ENCODE data around the gene ANKS1A. TPM values are rescaled to one million over a fixed set of nuclear protein-coding genes. Genes with fewer than 3 reads are reported as not detected.

The ANKS1A gene
- total RNA-seq, 1 experiment from 2014 or later: 14.4 TPM

DNA sequence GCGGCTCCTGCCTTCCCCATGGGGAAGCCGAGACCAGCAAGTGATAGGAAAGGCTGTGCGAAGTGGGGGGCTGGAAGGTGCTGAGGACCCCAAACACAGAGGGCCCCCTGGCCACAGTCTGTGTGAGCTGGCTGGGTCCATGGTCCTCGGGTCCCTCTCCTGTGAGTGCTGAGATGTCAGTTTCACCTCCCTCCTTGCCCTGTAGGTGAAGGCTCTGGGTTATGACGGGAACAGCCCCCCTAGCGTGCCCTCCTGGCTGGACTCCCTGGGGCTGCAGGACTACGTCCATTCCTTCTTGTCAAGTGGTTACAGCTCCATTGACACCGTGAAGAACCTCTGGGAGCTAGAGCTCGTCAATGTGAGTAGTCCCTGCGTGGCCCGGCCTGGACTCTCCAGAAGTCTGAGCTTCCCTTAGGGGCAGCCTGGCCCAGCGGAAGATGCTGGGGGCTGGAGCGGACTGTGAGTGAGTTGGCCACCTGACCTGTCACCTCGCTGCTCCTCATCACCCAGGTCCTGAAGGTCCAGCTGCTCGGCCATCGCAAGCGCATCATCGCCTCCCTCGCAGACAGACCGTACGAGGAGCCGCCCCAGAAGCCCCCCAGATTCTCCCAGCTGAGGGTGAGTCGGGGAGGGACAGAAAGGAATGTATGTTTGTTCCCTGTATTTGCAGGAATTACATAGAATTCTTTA, 190.4 kb downstream of the ANKS1A start:
- BruUV-seq (replicated peaks): no TSS peak
- no peaks in the 10 kb centered on the region for H3K27me3 ChIP-seq (ENCODE audit: control insufficient read depth, insufficient read depth, low read length)
- H3K4me3 ChIP-seq (ENCODE audit: low read depth in 2 of 2, low read length in 2 of 2): no peak overlapping the region
- POLR2A ChIA-PET: no interaction called here
- in situ Hi-C loops (cut with HindIII; ENCODE audit: low pct_unique_long_range_greater_than_20kb, low sequenced_read_pairs): no loop called here
- CTCF ChIA-PET: no interaction called here
- H3K27ac ChIP-seq (ENCODE audit: low read length): no peak overlapping the region
- ATAC-seq: no peak
- H3K4me1 ChIP-seq (ENCODE audit: control insufficient read depth, insufficient read depth, low read length): no peaks in the 10 kb centered on the region
- intact Hi-C loops (cut with micrococcal nuclease; ENCODE audit: unreplicated experiment): no loop called here
- no peak for DNase-seq (ENCODE audit: low read depth, low spot score)
- H3K9me3 ChIP-seq (ENCODE audit: control insufficient read depth, insufficient read depth, low read depth, low read length): no peaks in the 10 kb centered on the region
- TF ChIP-seq, protein P1, sequence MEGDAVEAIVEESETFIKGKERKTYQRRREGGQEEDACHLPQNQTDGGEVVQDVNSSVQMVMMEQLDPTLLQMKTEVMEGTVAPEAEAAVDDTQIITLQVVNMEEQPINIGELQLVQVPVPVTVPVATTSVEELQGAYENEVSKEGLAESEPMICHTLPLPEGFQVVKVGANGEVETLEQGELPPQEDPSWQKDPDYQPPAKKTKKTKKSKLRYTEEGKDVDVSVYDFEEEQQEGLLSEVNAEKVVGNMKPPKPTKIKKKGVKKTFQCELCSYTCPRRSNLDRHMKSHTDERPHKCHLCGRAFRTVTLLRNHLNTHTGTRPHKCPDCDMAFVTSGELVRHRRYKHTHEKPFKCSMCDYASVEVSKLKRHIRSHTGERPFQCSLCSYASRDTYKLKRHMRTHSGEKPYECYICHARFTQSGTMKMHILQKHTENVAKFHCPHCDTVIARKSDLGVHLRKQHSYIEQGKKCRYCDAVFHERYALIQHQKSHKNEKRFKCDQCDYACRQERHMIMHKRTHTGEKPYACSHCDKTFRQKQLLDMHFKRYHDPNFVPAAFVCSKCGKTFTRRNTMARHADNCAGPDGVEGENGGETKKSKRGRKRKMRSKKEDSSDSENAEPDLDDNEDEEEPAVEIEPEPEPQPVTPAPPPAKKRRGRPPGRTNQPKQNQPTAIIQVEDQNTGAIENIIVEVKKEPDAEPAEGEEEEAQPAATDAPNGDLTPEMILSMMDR (IDR thresholded peaks at IDR 0.05): no peak
- TF ChIP-seq TCF7L2 (IDR thresholded peaks at IDR 0.05; ENCODE audit: low read depth, low read length) (no peak), SIN3A (IDR thresholded peaks at IDR 0.05; ENCODE audit: borderline replicate concordance, insufficient read depth, low read depth, low read length) (no peak), REST (IDR thresholded peaks at IDR 0.05; ENCODE audit: insufficient read depth in 1 of 2, low read depth in 2 of 2, low read length in 1 of 2) (no peak), POLR2AphosphoS5 (IDR thresholded peaks at IDR 0.05; ENCODE audit: low read depth, low read length) (no peak)
- no peaks in the 10 kb centered on the region for H3K36me3 ChIP-seq (ENCODE audit: control insufficient read depth, insufficient read depth, low read length)

DNA sequence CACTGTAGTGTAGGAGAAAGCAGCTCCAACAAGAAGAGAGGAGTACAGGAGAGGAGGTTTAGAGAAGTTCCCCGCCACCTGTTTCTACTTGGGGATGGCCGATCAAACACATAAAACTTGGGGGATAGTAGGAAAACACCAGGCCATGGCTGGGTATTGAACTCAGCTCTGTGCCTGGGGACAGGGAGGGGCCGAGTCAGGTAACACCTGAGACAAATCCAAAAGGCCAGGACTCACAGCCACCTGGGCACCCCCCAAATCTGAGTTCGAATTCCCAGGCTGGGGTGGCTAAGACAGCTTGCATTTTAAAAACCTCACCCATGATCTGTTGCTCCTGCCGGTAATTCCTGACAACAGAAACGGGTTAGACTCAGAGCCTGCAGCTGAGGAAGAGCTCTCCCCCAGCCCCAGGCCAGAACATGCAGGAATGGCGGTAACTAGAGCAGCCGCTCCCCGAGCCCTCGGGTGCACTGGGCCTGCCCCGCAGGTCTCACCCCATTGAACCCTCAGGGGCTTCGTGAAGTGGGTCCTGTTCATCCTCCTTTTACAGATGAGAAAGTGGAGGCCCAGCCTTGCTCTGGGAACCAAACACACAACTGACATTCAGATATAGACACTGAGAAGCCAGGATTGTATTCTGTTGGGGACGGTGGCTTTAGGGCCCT, 191.1 kb downstream of the ANKS1A start:
- CTCF ChIA-PET: no interaction called here
- Histone ChIP-seq H3K36me3 (ENCODE audit: control insufficient read depth, insufficient read depth, low read length) (no peaks in the 10 kb centered on the region), H3K9me3 (ENCODE audit: control insufficient read depth, insufficient read depth, low read depth, low read length) (no peaks in the 10 kb centered on the region), H3K4me3 (ENCODE audit: low read depth in 2 of 2, low read length in 2 of 2) (no peak overlapping the region), H3K27me3 (ENCODE audit: control insufficient read depth, insufficient read depth, low read length) (no peaks in the 10 kb centered on the region), H3K27ac (ENCODE audit: low read length) (no peak overlapping the region), H3K4me1 (ENCODE audit: control insufficient read depth, insufficient read depth, low read length) (no peaks in the 10 kb centered on the region)
- TF ChIP-seq TCF7L2 (IDR thresholded peaks at IDR 0.05; ENCODE audit: low read depth, low read length): no peak
- TF ChIP-seq REST (IDR thresholded peaks at IDR 0.05; ENCODE audit: insufficient read depth in 1 of 2, low read depth in 2 of 2, low read length in 1 of 2): no peak
- TF ChIP-seq POLR2AphosphoS5 (IDR thresholded peaks at IDR 0.05; ENCODE audit: low read depth, low read length): no peak
- TF ChIP-seq SIN3A (IDR thresholded peaks at IDR 0.05; ENCODE audit: borderline replicate concordance, insufficient read depth, low read depth, low read length): no peak
- TF ChIP-seq, protein P1 (IDR thresholded peaks at IDR 0.05): no peak
- no TSS peak for BruUV-seq (replicated peaks)
- in situ Hi-C loops (cut with HindIII; ENCODE audit: low pct_unique_long_range_greater_than_20kb, low sequenced_read_pairs): no loop called here
- POLR2A ChIA-PET: no interaction called here
- ATAC-seq (no peak), DNase-seq (ENCODE audit: low read depth, low spot score) (no peak)
- intact Hi-C loops (cut with micrococcal nuclease; ENCODE audit: unreplicated experiment): no loop called here
